ENCODE data around the gene LILRB2. TPM values are rescaled to one million over a fixed set of nuclear protein-coding genes. Genes with fewer than 3 reads are reported as not detected.
"Not testable (repeated sequence)": the region's sequence is repeated elsewhere in the genome, so short reads cannot be mapped to it uniquely, and the experiment has no call there.

The LILRB2 gene
- total RNA-seq, 1 experiment from 2014 or later: not detected

GRCh38 chr19:54271587-54271986, 9.3 kb downstream of the LILRB2 start:
- not testable (repeated sequence) for H3K4me3 ChIP-seq; H3K9me3 ChIP-seq (replicated peaks); H3K27ac ChIP-seq; H3K27me3 ChIP-seq; H3K36me3 ChIP-seq; H3K4me1 ChIP-seq; DNase-seq

GRCh38 chr19:54271106-54271505, 9.8 kb downstream of the LILRB2 start:
- Histone ChIP-seq H3K4me1 (no peaks in the 10 kb centered on the region), H3K4me3 (no peak overlapping the region), H3K36me3 (no peaks in the 10 kb centered on the region), H3K27ac (no peak overlapping the region), H3K9me3 (replicated peaks) (no peaks in the 10 kb centered on the region), H3K27me3 (peaks cover 6% of the 10 kb centered on the region; the same call in 1 of the 2 replicates)
- DNase-seq: no peak

- H3K36me3 ChIP-seq: no peaks in the 10 kb centered on the region
- H3K27me3 ChIP-seq: peaks cover 6% of the 10 kb centered on the region; the same call in 1 of the 2 replicates
- no peak overlapping the region for H3K27ac ChIP-seq
- H3K4me3 ChIP-seq: no peak overlapping the region
- no peak for DNase-seq
- no peaks in the 10 kb centered on the region for H3K9me3 ChIP-seq (replicated peaks)
- H3K4me1 ChIP-seq: no peaks in the 10 kb centered on the region
Measured at GRCh38 chr19:54268936-54269335, 12.0 kb downstream of the LILRB2 start.

- no peaks in the 10 kb centered on the region for H3K36me3 ChIP-seq
- peak; percentile 68 to 81 for DNase-seq
- H3K27me3 ChIP-seq: peaks cover 6% of the 10 kb centered on the region; the same call in 1 of the 2 replicates
- H3K9me3 ChIP-seq (replicated peaks): no peaks in the 10 kb centered on the region
- no peaks in the 10 kb centered on the region for H3K4me1 ChIP-seq
- no peak overlapping the region for H3K4me3 ChIP-seq
- no peak overlapping the region for H3K27ac ChIP-seq
Measured at GRCh38 chr19:54266133-54266532, 14.8 kb downstream of the LILRB2 start.

GRCh38 chr19:54262470-54262869, 18.4 kb downstream of the LILRB2 start:
- Histone ChIP-seq H3K9me3 (replicated peaks) (no peaks in the 10 kb centered on the region), H3K27ac (no peak overlapping the region), H3K4me1 (no peaks in the 10 kb centered on the region), H3K36me3 (no peaks in the 10 kb centered on the region), H3K27me3 (peaks cover 9% of the 10 kb centered on the region), H3K4me3 (no peak overlapping the region)
- no peak for DNase-seq

- peak in 1 of 2 experiments; percentile 15 for DNase-seq
- no peak overlapping the region for H3K27ac ChIP-seq
Measured at GRCh38 chr19:54262066-54262465, 18.8 kb downstream of the LILRB2 start.

GRCh38 chr19:54257116-54257480, 23.8 kb downstream of the LILRB2 start, which contains the start of gene LILRB5:
TSS of gene LILRB5 (minus strand) at chr19:54257273. CDS start at chr19:54257193, 80 bp downstream.
- peaks cover 44% of the 10 kb centered on the region for H3K27me3 ChIP-seq
- H3K36me3 ChIP-seq: no peaks in the 10 kb centered on the region
- no peaks in the 10 kb centered on the region for H3K4me1 ChIP-seq
- H3K4me3 ChIP-seq: no peak within 1 kb of the TSS
- no peak within 1 kb of the TSS for H3K27ac ChIP-seq
- DNase-seq: no peak
- no peaks in the 10 kb centered on the region for H3K9me3 ChIP-seq (replicated peaks)

More at GRCh38 chr19:54262066-54262465, 18.8 kb downstream of the LILRB2 start:
- Histone ChIP-seq H3K4me1 (no peaks in the 10 kb centered on the region), H3K36me3 (no peaks in the 10 kb centered on the region), H3K27me3 (peaks cover 13% of the 10 kb centered on the region), H3K4me3 (no peak overlapping the region), H3K9me3 (replicated peaks) (no peaks in the 10 kb centered on the region)

- H3K9me3 ChIP-seq (replicated peaks): no peaks in the 10 kb centered on the region
- DNase-seq: no peak
- no peaks in the 10 kb centered on the region for H3K4me1 ChIP-seq
- H3K27ac ChIP-seq: no peak overlapping the region
- H3K4me3 ChIP-seq: no peak overlapping the region
- no peaks in the 10 kb centered on the region for H3K36me3 ChIP-seq
- peaks cover 44% of the 10 kb centered on the region for H3K27me3 ChIP-seq
Measured at GRCh38 chr19:54256250-54257115, 24.4 kb downstream of the LILRB2 start.

GRCh38 chr19:54255105-54255775, 25.7 kb downstream of the LILRB2 start:
- H3K27ac ChIP-seq: no peak overlapping the region
- H3K4me3 ChIP-seq: no peak overlapping the region
- H3K36me3 ChIP-seq: no peaks in the 10 kb centered on the region
- no peaks in the 10 kb centered on the region for H3K4me1 ChIP-seq
- H3K9me3 ChIP-seq (replicated peaks): no peaks in the 10 kb centered on the region
- DNase-seq: no peak
- H3K27me3 ChIP-seq: peaks cover 44% of the 10 kb centered on the region

- no peak for DNase-seq
- H3K9me3 ChIP-seq (replicated peaks): no peaks in the 10 kb centered on the region
- H3K4me3 ChIP-seq: no peak overlapping the region
- H3K36me3 ChIP-seq: no peaks in the 10 kb centered on the region
- peaks cover 41% of the 10 kb centered on the region for H3K27me3 ChIP-seq
- H3K27ac ChIP-seq: no peak overlapping the region
- no peaks in the 10 kb centered on the region for H3K4me1 ChIP-seq
Measured at GRCh38 chr19:54254195-54254906, 26.6 kb downstream of the LILRB2 start.

- H3K4me1 ChIP-seq: no peaks in the 10 kb centered on the region
- DNase-seq: no peak
- H3K9me3 ChIP-seq (replicated peaks): no peaks in the 10 kb centered on the region
- H3K27ac ChIP-seq: no peak overlapping the region
- H3K27me3 ChIP-seq: peaks cover 43% of the 10 kb centered on the region
- H3K36me3 ChIP-seq: no peaks in the 10 kb centered on the region
- H3K4me3 ChIP-seq: no peak overlapping the region
Measured at GRCh38 chr19:54253331-54254194, 27.3 kb downstream of the LILRB2 start.

- DNase-seq: no peak
- H3K36me3 ChIP-seq: no peaks in the 10 kb centered on the region
- H3K27ac ChIP-seq: no peak overlapping the region
- H3K27me3 ChIP-seq: peaks cover 42% of the 10 kb centered on the region
- H3K9me3 ChIP-seq (replicated peaks): no peaks in the 10 kb centered on the region
- no peaks in the 10 kb centered on the region for H3K4me1 ChIP-seq
- H3K4me3 ChIP-seq: no peak overlapping the region
Measured at GRCh38 chr19:54252845-54253244, 28.1 kb downstream of the LILRB2 start.

GRCh38 chr19:54252243-54252642, 28.7 kb downstream of the LILRB2 start:
- Histone ChIP-seq H3K4me1 (no peaks in the 10 kb centered on the region), H3K9me3 (replicated peaks) (no peaks in the 10 kb centered on the region), H3K27me3 (peaks cover 39% of the 10 kb centered on the region), H3K27ac (no peak overlapping the region), H3K36me3 (no peaks in the 10 kb centered on the region), H3K4me3 (no peak overlapping the region)
- no peak for DNase-seq

GRCh38 chr19:54248016-54248601, 32.8 kb downstream of the LILRB2 start:
- DNase-seq: no peak
- Histone ChIP-seq H3K27ac (no peak overlapping the region), H3K27me3 (peaks cover 9% of the 10 kb centered on the region)

More at GRCh38 chr19:54248016-54248601, 32.8 kb downstream of the LILRB2 start:
- H3K4me3 ChIP-seq: no peak overlapping the region
- H3K9me3 ChIP-seq (replicated peaks): no peaks in the 10 kb centered on the region
- H3K36me3 ChIP-seq: no peaks in the 10 kb centered on the region
- no peaks in the 10 kb centered on the region for H3K4me1 ChIP-seq

All from SJCRH30 (cell line).